Trophoblast cell (in vitro differentiated cells and primary cell): Measurements from ENCODE around the gene OR10K1.

Experiments
- DNase-seq, 2 donors: peaks; one replicate each; pipeline ENCODE4 v3.0.0-alpha.2; 2016
- H2AFZ ChIP-seq: 2 replicates; pipeline ENCODE4 v1.6.1; 2013; ENCODE audit warnings: low read length, moderate library complexity, mild to moderate bottlenecking; ENCODE audit not compliant: insufficient read depth, poor library complexity
- H2AK5ac ChIP-seq: 2 replicates; pipeline ENCODE4 v1.6.1; 2013; ENCODE audit warnings: mild to moderate bottlenecking, low read length
- H2BK120ac ChIP-seq: 2 replicates; pipeline ENCODE4 v1.6.1; 2013; ENCODE audit warnings: low read length, mild to moderate bottlenecking, moderate library complexity; ENCODE audit not compliant: insufficient read depth, poor library complexity
- H2BK12ac ChIP-seq: 2 replicates; pipeline ENCODE4 v1.6.1; 2013; ENCODE audit warnings: mild to moderate bottlenecking, low read length, moderate library complexity
- H2BK5ac ChIP-seq: 2 replicates; pipeline ENCODE4 v1.6.1; 2013; ENCODE audit warnings: low read length, low read depth, moderate library complexity, mild to moderate bottlenecking; ENCODE audit not compliant: poor library complexity
- H3K14ac ChIP-seq: 2 replicates; pipeline ENCODE4 v1.6.1; 2013; ENCODE audit warnings: mild to moderate bottlenecking, low read length
- H3K18ac ChIP-seq: 2 replicates; pipeline ENCODE4 v1.6.1; 2013; ENCODE audit warnings: mild to moderate bottlenecking, low read length
- H3K23ac ChIP-seq: 2 replicates; pipeline ENCODE4 v1.6.1; 2013; ENCODE audit warnings: low read length
- H3K27ac ChIP-seq: 2 replicates; pipeline ENCODE4 v1.5.1; 2013; ENCODE audit warnings: low read depth, mild to moderate bottlenecking, inconsistent platforms, low read length, moderate library complexity
- H3K27me3 ChIP-seq: 2 replicates; pipeline ENCODE4 v1.6.1; 2013; ENCODE audit warnings: inconsistent platforms, mild to moderate bottlenecking, low read length, moderate library complexity; ENCODE audit not compliant: insufficient read depth
- H3K36me3 ChIP-seq, 2 experiments: 1 replicate in 1 of 2; 2 replicates in 1 of 2; pipeline ENCODE4 v1.6.1; 2013; ENCODE audit warnings: low read length in 2 of 2, mild to moderate bottlenecking in 2 of 2, moderate library complexity in 1 of 2; ENCODE audit not compliant: insufficient read depth in 2 of 2, control insufficient read depth in 1 of 2
- H3K4ac ChIP-seq: 2 replicates; pipeline ENCODE4 v1.6.1; 2013; ENCODE audit warnings: low read depth, mild to moderate bottlenecking, low read length, moderate library complexity
- H3K4me1 ChIP-seq, 2 experiments: 1 replicate in 1 of 2; 2 replicates in 1 of 2; pipeline ENCODE4 v1.6.1; 2013; ENCODE audit warnings: low read length in 2 of 2, mild to moderate bottlenecking in 2 of 2, moderate library complexity in 1 of 2; ENCODE audit not compliant: insufficient read depth in 2 of 2, control insufficient read depth in 1 of 2
- H3K4me2 ChIP-seq: 2 replicates; pipeline ENCODE4 v1.6.1; 2013; ENCODE audit warnings: inconsistent platforms, mild to moderate bottlenecking, low read length, moderate library complexity
- H3K4me3 ChIP-seq: 2 replicates; pipeline ENCODE4 v1.5.1; 2013; ENCODE audit warnings: mild to moderate bottlenecking, low read depth, low read length, inconsistent platforms
- H3K79me1 ChIP-seq: one replicate; pipeline ENCODE4 v1.6.1; 2013; ENCODE audit warnings: low read length
- H3K79me2 ChIP-seq: 2 replicates; pipeline ENCODE4 v1.6.1; 2013; ENCODE audit warnings: low read length, mild to moderate bottlenecking; ENCODE audit not compliant: control insufficient read depth, insufficient read depth, poor library complexity
- H3K9ac ChIP-seq: 2 replicates; pipeline ENCODE4 v1.6.1; 2013; ENCODE audit warnings: mild to moderate bottlenecking, low read length
- H3K9me3 ChIP-seq: 2 replicates; pipeline ENCODE4 v1.6.1; 2013; ENCODE audit warnings: low read depth, mild to moderate bottlenecking, control low read depth, inconsistent platforms, low read length; ENCODE audit not compliant: insufficient read depth
- H4K12ac ChIP-seq: 2 replicates; pipeline ENCODE4 v1.6.1; 2013; ENCODE audit warnings: low read depth, mild to moderate bottlenecking, low read length, moderate library complexity
- H4K8ac ChIP-seq: 2 replicates; pipeline ENCODE4 v1.6.1; 2013; ENCODE audit warnings: low read depth, mild to moderate bottlenecking, low read length, moderate library complexity
- H4K91ac ChIP-seq: one replicate; pipeline ENCODE4 v1.6.1; 2013; ENCODE audit warnings: low read depth, mild to moderate bottlenecking, low read length, moderate library complexity
- WGBS: extraction: QIAGEN DNeasy Blood & Tissue Kit; methylation state at CpG from one replicate; pipeline ENCODE4 v1.1.7; 2013; ENCODE audit warnings: missing lambda C conversion rate; ENCODE audit not compliant: insufficient read length, insufficient coverage; ENCODE audit errors: extremely low coverage; 5-methylcytosine and 5-hydroxymethylcytosine counted together

The OR10K1 gene

GRCh38 chr1:158496374-158496773 lies 34.7 kb downstream of the OR10K1 start:
- H3K4me3 ChIP-seq, result no peak overlapping the region
- H3K27me3 ChIP-seq, result no peaks in the 10 kb centered on the region
- no peaks in the 10 kb centered on the region for H3K4me1 ChIP-seq
- H4K12ac ChIP-seq, result no peak overlapping the region
- no peak overlapping the region for H3K14ac ChIP-seq
- H3K18ac ChIP-seq, result no peak overlapping the region
- H3K27ac ChIP-seq, result no peak overlapping the region
- H2AK5ac ChIP-seq, result no peak overlapping the region
- no peak overlapping the region for H4K8ac ChIP-seq
- H4K91ac ChIP-seq, result no peak overlapping the region
- H2BK12ac ChIP-seq, result no peak overlapping the region
- H3K4me2 ChIP-seq, result no peak overlapping the region
- H2BK120ac ChIP-seq, result no peak overlapping the region
- WGBS, result no CpG with 5 or more reads among the region's 2 CpGs
- no peaks in the 10 kb centered on the region for H3K9me3 ChIP-seq
- no peak overlapping the region for H2AFZ ChIP-seq
- H3K9ac ChIP-seq, result no peak overlapping the region
- H3K23ac ChIP-seq, result no peak overlapping the region
- no peaks in the 10 kb centered on the region for H3K79me1 ChIP-seq
- H2BK5ac ChIP-seq, result no peak overlapping the region
- H3K79me2 ChIP-seq, result no peaks in the 10 kb centered on the region
- H3K36me3 ChIP-seq, result no peaks in the 10 kb centered on the region
- no peak overlapping the region for H3K4ac ChIP-seq
- DNase-seq, result peak in 1 of 2 donors; percentile 2

- DNase-seq, result peak; percentile 15 to 21
- H3K23ac ChIP-seq, result no peak overlapping the region
- H3K4me1 ChIP-seq, result no peaks in the 10 kb centered on the region
- H2BK12ac ChIP-seq, result no peak overlapping the region
- H3K79me2 ChIP-seq, result no peaks in the 10 kb centered on the region
- H3K9ac ChIP-seq, result no peak overlapping the region
- H2BK5ac ChIP-seq, result no peak overlapping the region
- H3K79me1 ChIP-seq, result no peaks in the 10 kb centered on the region
- peaks cover 1% of the 10 kb centered on the region for H3K9me3 ChIP-seq
- H4K91ac ChIP-seq, result no peak overlapping the region
- H2AK5ac ChIP-seq, result no peak overlapping the region
- H3K4me2 ChIP-seq, result no peak overlapping the region
- no peak overlapping the region for H2AFZ ChIP-seq
- H2BK120ac ChIP-seq, result no peak overlapping the region
- no peak overlapping the region for H3K18ac ChIP-seq
- no peak overlapping the region for H4K12ac ChIP-seq
- no peaks in the 10 kb centered on the region for H3K36me3 ChIP-seq
- H3K14ac ChIP-seq, result no peak overlapping the region
- no peak overlapping the region for H3K27ac ChIP-seq
- no peak overlapping the region for H3K4me3 ChIP-seq
- H4K8ac ChIP-seq, result no peak overlapping the region
- no peak overlapping the region for H3K4ac ChIP-seq
- no peaks in the 10 kb centered on the region for H3K27me3 ChIP-seq
- WGBS, result no CpG with 5 or more reads among the region's 1 CpG
These were observed 44.8 kb downstream of the OR10K1 start for GRCh38 chr1:158506369-158506987.

- no peak overlapping the region for H2BK12ac ChIP-seq
- no peak overlapping the region for H2AFZ ChIP-seq
- H4K8ac ChIP-seq, result no peak overlapping the region
- no peak overlapping the region for H3K4me2 ChIP-seq
- no peaks in the 10 kb centered on the region for H3K27me3 ChIP-seq
- no CpG with 5 or more reads among the region's 2 CpGs for WGBS
- H2AK5ac ChIP-seq, result no peak overlapping the region
- no peaks in the 10 kb centered on the region for H3K79me1 ChIP-seq
- no peak overlapping the region for H3K23ac ChIP-seq
- H2BK5ac ChIP-seq, result no peak overlapping the region
- no peak overlapping the region for H4K12ac ChIP-seq
- H3K79me2 ChIP-seq, result no peaks in the 10 kb centered on the region
- DNase-seq, result no peak
- H3K18ac ChIP-seq, result no peak overlapping the region
- H3K27ac ChIP-seq, result no peak overlapping the region
- H3K4ac ChIP-seq, result no peak overlapping the region
- no peaks in the 10 kb centered on the region for H3K4me1 ChIP-seq
- H3K4me3 ChIP-seq, result no peak overlapping the region
- no peaks in the 10 kb centered on the region for H3K36me3 ChIP-seq
- H3K9ac ChIP-seq, result no peak overlapping the region
- no peak overlapping the region for H3K14ac ChIP-seq
- H3K9me3 ChIP-seq, result no peaks in the 10 kb centered on the region
- H4K91ac ChIP-seq, result no peak overlapping the region
- H2BK120ac ChIP-seq, result no peak overlapping the region
These were observed 45.9 kb downstream of the OR10K1 start for GRCh38 chr1:158507511-158507910.

- H3K4me2 ChIP-seq, result no peak overlapping the region
- no peak overlapping the region for H2AK5ac ChIP-seq
- no peak overlapping the region for H3K23ac ChIP-seq
- H3K4ac ChIP-seq, result no peak overlapping the region
- no peak overlapping the region for H2AFZ ChIP-seq
- no peak overlapping the region for H4K91ac ChIP-seq
- H3K79me1 ChIP-seq, result no peaks in the 10 kb centered on the region
- no peak overlapping the region for H2BK5ac ChIP-seq
- no peak overlapping the region for H2BK12ac ChIP-seq
- no peaks in the 10 kb centered on the region for H3K9me3 ChIP-seq
- no peak for DNase-seq
- H3K4me1 ChIP-seq, result no peaks in the 10 kb centered on the region
- H3K27me3 ChIP-seq, result no peaks in the 10 kb centered on the region
- H2BK120ac ChIP-seq, result no peak overlapping the region
- H3K18ac ChIP-seq, result no peak overlapping the region
- H3K36me3 ChIP-seq, result no peaks in the 10 kb centered on the region
- no peak overlapping the region for H4K12ac ChIP-seq
- no peak overlapping the region for H4K8ac ChIP-seq
- no peak overlapping the region for H3K14ac ChIP-seq
- no peak overlapping the region for H3K4me3 ChIP-seq
- no peak overlapping the region for H3K27ac ChIP-seq
- no peaks in the 10 kb centered on the region for H3K79me2 ChIP-seq
- no peak overlapping the region for H3K9ac ChIP-seq
- WGBS, result no CpG with 5 or more reads among the region's 4 CpGs
These were observed 48.0 kb downstream of the OR10K1 start for GRCh38 chr1:158509471-158510156.
